ENCODE results near the gene PIP4K2A.

The PIP4K2A gene

DNA sequence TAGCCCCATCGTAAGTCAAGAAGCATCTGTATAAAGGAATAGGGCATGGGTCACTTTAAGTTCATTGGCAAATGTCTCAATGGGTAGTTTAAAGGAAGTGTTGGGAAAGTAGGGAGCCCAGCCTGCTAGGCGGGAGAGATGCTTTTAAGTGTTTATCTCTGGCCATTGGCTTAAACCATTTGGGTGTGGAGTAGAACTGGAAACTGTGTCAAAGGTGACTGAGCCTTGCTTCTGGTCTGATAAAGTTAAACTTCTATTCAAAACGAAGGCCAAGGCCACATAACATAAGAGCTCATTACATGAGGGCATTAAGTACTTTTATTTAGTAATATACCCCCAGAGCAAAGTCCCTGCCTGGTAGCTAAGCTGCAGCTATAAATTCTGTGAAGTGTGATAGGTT lies 220.4 kb downstream of the PIP4K2A start:
- Histone ChIP-seq H4K91ac (ENCODE audit: low read depth, low read length) (no peak overlapping the region), H3K9me3 (ENCODE audit: insufficient read depth, low read depth, low read length) (no peaks in the 10 kb centered on the region), H2AK5ac (ENCODE audit: low read length) (no peak overlapping the region), H3K9ac (ENCODE audit: low read length) (no peak overlapping the region), H2BK12ac (ENCODE audit: low read length) (no peak overlapping the region), H3K18ac (ENCODE audit: low read length) (no peak overlapping the region), H4K12ac (ENCODE audit: low read depth, low read length) (no peak overlapping the region), H3K4me3 (ENCODE audit: low read depth, low read length) (no peak overlapping the region), H3K27ac (ENCODE audit: low read depth, low read length) (no peak overlapping the region), H3K79me1 (ENCODE audit: low read length) (no peaks in the 10 kb centered on the region), H3K36me3 (ENCODE audit: control insufficient read depth in 1 of 2, insufficient read depth in 2 of 2, low read length in 2 of 2) (no peaks in the 10 kb centered on the region), H3K4ac (ENCODE audit: low read depth, low read length) (no peak overlapping the region), H3K27me3 (ENCODE audit: insufficient read depth, low read length) (no peaks in the 10 kb centered on the region), H3K23ac (ENCODE audit: low read length) (no peak overlapping the region), H2BK120ac (ENCODE audit: insufficient read depth, low read length, poor library complexity) (no peak overlapping the region), H2AFZ (ENCODE audit: insufficient read depth, low read length, poor library complexity) (no peak overlapping the region), H3K79me2 (ENCODE audit: control insufficient read depth, insufficient read depth, low read length, poor library complexity) (no peaks in the 10 kb centered on the region), H4K8ac (ENCODE audit: low read depth, low read length) (no peak overlapping the region), H3K4me1 (ENCODE audit: control insufficient read depth in 1 of 2, insufficient read depth in 2 of 2, low read length in 2 of 2) (no peaks in the 10 kb centered on the region), H3K14ac (ENCODE audit: low read length) (no peak overlapping the region), H3K4me2 (ENCODE audit: low read length) (no peak overlapping the region), H2BK5ac (ENCODE audit: low read depth, low read length, poor library complexity) (no peak overlapping the region)
- no peak for DNase-seq
- WGBS (ENCODE audit: extremely low coverage, insufficient coverage, insufficient read length): no CpG with 5 or more reads among the region's 3 CpGs

DNA sequence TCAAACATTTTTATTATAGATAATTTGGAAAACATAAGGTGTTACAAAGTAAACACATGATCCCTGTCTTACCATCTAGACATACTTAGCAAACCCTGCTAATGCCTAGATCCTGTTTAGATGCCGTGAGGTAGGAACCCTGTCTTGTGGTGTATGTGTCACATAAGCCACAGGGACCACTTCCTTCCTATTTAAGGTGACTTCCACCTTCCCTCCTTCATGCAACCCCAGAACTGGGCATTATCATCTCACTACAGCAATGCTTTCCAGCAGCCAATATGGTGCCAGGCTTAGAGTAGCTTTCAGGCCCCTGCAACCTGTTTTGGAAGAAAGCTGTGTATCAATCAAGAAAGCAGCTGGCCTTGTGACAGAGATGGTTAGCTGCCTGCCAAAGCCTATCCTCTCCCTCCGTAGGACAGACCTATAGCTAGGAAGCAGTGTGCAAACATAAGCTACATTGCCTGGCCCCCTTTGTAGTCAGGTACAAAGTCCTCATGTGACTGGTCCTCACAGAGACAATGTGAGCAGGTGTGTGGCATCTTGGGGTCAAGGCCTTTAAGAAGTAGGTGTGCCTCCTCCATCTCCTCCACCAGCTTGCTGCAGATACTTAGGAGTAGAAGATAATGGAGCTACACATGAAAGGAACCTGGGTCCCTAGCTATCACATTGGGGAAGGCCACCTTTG lies 222.3 kb downstream of the PIP4K2A start:
- WGBS (ENCODE audit: extremely low coverage, insufficient coverage, insufficient read length): no CpG with 5 or more reads among the region's 2 CpGs
- Histone ChIP-seq H3K14ac (ENCODE audit: low read length) (no peak overlapping the region), H3K4me3 (ENCODE audit: low read depth, low read length) (no peak overlapping the region)

DNA sequence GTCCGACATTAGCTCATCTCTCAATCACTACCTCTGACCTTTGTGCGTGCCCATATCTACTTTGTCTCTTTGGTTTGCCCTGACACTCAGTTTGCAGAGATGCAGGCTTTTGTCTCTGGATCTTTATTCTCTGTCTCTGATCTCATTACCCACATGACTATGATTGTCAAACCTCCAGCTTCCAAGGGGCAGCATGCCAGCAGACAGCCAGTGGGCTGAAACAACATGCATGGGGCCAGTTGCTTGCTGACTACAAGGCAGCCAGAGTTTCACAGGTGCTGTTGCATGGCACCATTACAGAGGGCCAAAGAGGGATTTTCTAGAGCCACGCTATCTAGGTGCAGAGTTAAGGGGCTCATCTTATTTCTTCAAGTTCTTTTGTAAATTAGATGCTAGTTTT lies 222.9 kb downstream of the PIP4K2A start:
- Histone ChIP-seq H3K4me3 (ENCODE audit: low read depth, low read length) (no peak overlapping the region), H2AK5ac (ENCODE audit: low read length) (no peak overlapping the region), H3K14ac (ENCODE audit: low read length) (no peak overlapping the region), H2BK12ac (ENCODE audit: low read length) (no peak overlapping the region), H3K4me2 (ENCODE audit: low read length) (no peak overlapping the region), H4K91ac (ENCODE audit: low read depth, low read length) (no peak overlapping the region), H3K79me2 (ENCODE audit: control insufficient read depth, insufficient read depth, low read length, poor library complexity) (no peaks in the 10 kb centered on the region), H3K27ac (ENCODE audit: low read depth, low read length) (no peak overlapping the region), H4K12ac (ENCODE audit: low read depth, low read length) (no peak overlapping the region), H3K9me3 (ENCODE audit: insufficient read depth, low read depth, low read length) (no peaks in the 10 kb centered on the region), H3K4ac (ENCODE audit: low read depth, low read length) (no peak overlapping the region), H3K23ac (ENCODE audit: low read length) (no peak overlapping the region), H4K8ac (ENCODE audit: low read depth, low read length) (no peak overlapping the region), H3K79me1 (ENCODE audit: low read length) (no peaks in the 10 kb centered on the region), H2AFZ (ENCODE audit: insufficient read depth, low read length, poor library complexity) (no peak overlapping the region), H2BK120ac (ENCODE audit: insufficient read depth, low read length, poor library complexity) (no peak overlapping the region), H3K18ac (ENCODE audit: low read length) (no peak overlapping the region), H2BK5ac (ENCODE audit: low read depth, low read length, poor library complexity) (no peak overlapping the region), H3K27me3 (ENCODE audit: insufficient read depth, low read length) (no peaks in the 10 kb centered on the region), H3K9ac (ENCODE audit: low read length) (no peak overlapping the region), H3K4me1 (ENCODE audit: control insufficient read depth in 1 of 2, insufficient read depth in 2 of 2, low read length in 2 of 2) (no peaks in the 10 kb centered on the region), H3K36me3 (ENCODE audit: control insufficient read depth in 1 of 2, insufficient read depth in 2 of 2, low read length in 2 of 2) (no peaks in the 10 kb centered on the region)
- no peak for DNase-seq
- WGBS (ENCODE audit: extremely low coverage, insufficient coverage, insufficient read length): no CpG with 5 or more reads among the region's 3 CpGs

More for the DNA sequence above, 222.3 kb downstream of the PIP4K2A start:
- no peaks in the 10 kb centered on the region for H3K79me1 ChIP-seq (ENCODE audit: low read length)
- H3K36me3 ChIP-seq (ENCODE audit: control insufficient read depth in 1 of 2, insufficient read depth in 2 of 2, low read length in 2 of 2): no peaks in the 10 kb centered on the region
- no peak overlapping the region for H4K12ac ChIP-seq (ENCODE audit: low read depth, low read length)
- no peak overlapping the region for H2AK5ac ChIP-seq (ENCODE audit: low read length)
- no peaks in the 10 kb centered on the region for H3K4me1 ChIP-seq (ENCODE audit: control insufficient read depth in 1 of 2, insufficient read depth in 2 of 2, low read length in 2 of 2)
- no peak overlapping the region for H2BK12ac ChIP-seq (ENCODE audit: low read length)
- H3K4me2 ChIP-seq (ENCODE audit: low read length): no peak overlapping the region
- H3K79me2 ChIP-seq (ENCODE audit: control insufficient read depth, insufficient read depth, low read length, poor library complexity): no peaks in the 10 kb centered on the region
- no peaks in the 10 kb centered on the region for H3K9me3 ChIP-seq (ENCODE audit: insufficient read depth, low read depth, low read length)
- no peak overlapping the region for H2BK5ac ChIP-seq (ENCODE audit: low read depth, low read length, poor library complexity)
- H4K8ac ChIP-seq (ENCODE audit: low read depth, low read length): no peak overlapping the region
- no peak overlapping the region for H4K91ac ChIP-seq (ENCODE audit: low read depth, low read length)
- H3K27me3 ChIP-seq (ENCODE audit: insufficient read depth, low read length): no peaks in the 10 kb centered on the region
- H3K9ac ChIP-seq (ENCODE audit: low read length): no peak overlapping the region
- H2AFZ ChIP-seq (ENCODE audit: insufficient read depth, low read length, poor library complexity): no peak overlapping the region
- H3K18ac ChIP-seq (ENCODE audit: low read length): no peak overlapping the region
- no peak for DNase-seq
- no peak overlapping the region for H2BK120ac ChIP-seq (ENCODE audit: insufficient read depth, low read length, poor library complexity)
- no peak overlapping the region for H3K23ac ChIP-seq (ENCODE audit: low read length)
- no peak overlapping the region for H3K4ac ChIP-seq (ENCODE audit: low read depth, low read length)
- no peak overlapping the region for H3K27ac ChIP-seq (ENCODE audit: low read depth, low read length)

DNA sequence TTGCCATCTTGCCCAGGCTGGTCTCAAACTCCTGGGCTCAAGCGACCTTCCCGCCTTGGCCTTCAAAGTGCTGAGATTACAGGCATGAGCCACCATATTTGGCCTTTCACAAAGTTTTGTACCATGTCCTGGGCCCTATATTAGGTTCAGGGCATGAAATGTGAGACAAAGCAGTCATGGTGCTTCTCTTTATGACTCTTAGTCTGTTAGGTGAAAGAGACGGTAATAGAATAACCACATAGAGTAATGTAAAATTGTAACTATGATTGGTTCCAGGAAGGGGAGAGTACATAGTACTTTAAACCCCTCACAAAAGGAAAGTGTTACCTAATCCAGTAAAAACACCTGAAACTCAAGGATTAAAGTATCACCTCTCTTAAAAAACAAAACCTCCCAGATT lies 224.4 kb downstream of the PIP4K2A start:
- Histone ChIP-seq H2BK12ac (ENCODE audit: low read length) (no peak overlapping the region), H2AFZ (ENCODE audit: insufficient read depth, low read length, poor library complexity) (no peak overlapping the region), H3K36me3 (ENCODE audit: control insufficient read depth in 1 of 2, insufficient read depth in 2 of 2, low read length in 2 of 2) (no peaks in the 10 kb centered on the region), H3K4me1 (ENCODE audit: control insufficient read depth in 1 of 2, insufficient read depth in 2 of 2, low read length in 2 of 2) (no peaks in the 10 kb centered on the region), H3K9ac (ENCODE audit: low read length) (no peak overlapping the region), H3K14ac (ENCODE audit: low read length) (no peak overlapping the region), H3K18ac (ENCODE audit: low read length) (no peak overlapping the region), H3K23ac (ENCODE audit: low read length) (no peak overlapping the region), H4K12ac (ENCODE audit: low read depth, low read length) (no peak overlapping the region), H3K27me3 (ENCODE audit: insufficient read depth, low read length) (no peaks in the 10 kb centered on the region), H2BK120ac (ENCODE audit: insufficient read depth, low read length, poor library complexity) (no peak overlapping the region), H2AK5ac (ENCODE audit: low read length) (no peak overlapping the region), H3K4me3 (ENCODE audit: low read depth, low read length) (no peak overlapping the region), H3K9me3 (ENCODE audit: insufficient read depth, low read depth, low read length) (no peaks in the 10 kb centered on the region), H3K27ac (ENCODE audit: low read depth, low read length) (no peak overlapping the region), H2BK5ac (ENCODE audit: low read depth, low read length, poor library complexity) (no peak overlapping the region), H4K8ac (ENCODE audit: low read depth, low read length) (no peak overlapping the region), H3K79me1 (ENCODE audit: low read length) (no peaks in the 10 kb centered on the region), H3K79me2 (ENCODE audit: control insufficient read depth, insufficient read depth, low read length, poor library complexity) (no peaks in the 10 kb centered on the region), H3K4ac (ENCODE audit: low read depth, low read length) (no peak overlapping the region), H4K91ac (ENCODE audit: low read depth, low read length) (no peak overlapping the region), H3K4me2 (ENCODE audit: low read length) (no peak overlapping the region)
- DNase-seq: no peak
- no CpG with 5 or more reads among the region's 3 CpGs for WGBS (ENCODE audit: extremely low coverage, insufficient coverage, insufficient read length)

Data from trophoblast cell (in vitro differentiated cells and primary cell).